Fibroblast of mammary gland (primary cell): ENCODE data around the gene LIX1.
A peak's percentile ranks its signal among the peaks of the same experiment; 100 is the strongest.
"Not testable (repeated sequence)": the region's sequence is repeated elsewhere in the genome, so short reads cannot be mapped to it uniquely, and the experiment has no call there.

Experiments
- DNase-seq: peaks from one replicate; pipeline ENCODE4 v3.0.0-alpha.2; 2010; ENCODE audit warnings: low read depth
- H3K4me3 ChIP-seq: 2 replicates; pipeline ENCODE4 v1.5.1; 2011; ENCODE audit warnings: low read depth, mild to moderate bottlenecking, low read length, moderate library complexity; ENCODE audit not compliant: control insufficient read depth
- CTCF ChIP-seq: conservative IDR thresholded peaks from 2 replicates; pipeline ENCODE4 v1.5.1; 2011; ENCODE audit warnings: low read depth, low read length, inconsistent platforms; ENCODE audit not compliant: control insufficient read depth, insufficient read depth

Gene LIX1

GRCh38 chr5:97142521-97143254 is at the start of gene LIX1:
LIX1 (minus strand) TSS chr5:97142611; CDS start chr5:97142576, 35 bp downstream.
- peak; percentile 50 for DNase-seq
- H3K4me3 ChIP-seq = no peak within 1 kb of the TSS
- TF ChIP-seq CTCF = peak; percentile 68

GRCh38 chr5:97191893-97192292 is 49.5 kb upstream of the LIX1 start:
- no peak overlapping the region for H3K4me3 ChIP-seq
- TF ChIP-seq CTCF = no peak
- DNase-seq = no peak

- not testable (repeated sequence) for H3K4me3 ChIP-seq, DNase-seq
Observed at GRCh38 chr5:97189523-97189922, 47.1 kb upstream of the LIX1 start.

- DNase-seq = no peak
- peak overlapping the region; percentile 97 for H3K4me3 ChIP-seq
- no peak for TF ChIP-seq CTCF
Observed at GRCh38 chr5:97183930-97184213, 41.5 kb upstream of the LIX1 start.

- peak; percentile 94 for DNase-seq
- peak within 1 kb of the TSS; percentile 97 for H3K4me3 ChIP-seq
- TF ChIP-seq CTCF = no peak
Observed at GRCh38 chr5:97183100-97183929, 40.9 kb upstream of the LIX1 start, which contains the start of gene RIOK2. RIOK2 (minus strand) TSS chr5:97183247; CDS start chr5:97183191, 56 bp downstream.

GRCh38 chr5:97182571-97183099 is 40.2 kb upstream of the LIX1 start:
- peak overlapping the region; percentile 97 for H3K4me3 ChIP-seq
- no peak for TF ChIP-seq CTCF
- DNase-seq = peak; percentile 45
